Urinary bladder (tissue), 2 donors: ENCODE results near the gene DEFB128. TPM values are rescaled to one million over a fixed set of nuclear protein-coding genes. Genes with fewer than 3 reads are reported as not detected.

ENCODE experiments used
- polyA plus RNA-seq: library from polyadenylated mRNA; stranded (reverse); fragments of 200-250 nt; gene quantifications from one replicate; pipeline ENCODE4 v1.2.3, GENCODE V29; 2013
- total RNA-seq: library from RNA; depleted of rRNA; stranded (reverse); fragments of >200 nt; gene quantifications from one replicate; pipeline ENCODE4 v1.2.3, GENCODE V29; 2014
- donor health status: healthy.

The DEFB128 gene
- total and polyA plus RNA-seq, 2 donors = not detected

Other genes with a start within 250 kb of the DEFB128 start
- not detected for gene DEFB125, start 102.0 kb downstream of the DEFB128 start, total RNA-seq
- gene DEFB125, start 102.0 kb downstream of the DEFB128 start, polyA plus RNA-seq = not detected
- gene DEFB126, start 47.1 kb downstream of the DEFB128 start, total RNA-seq = not detected
- gene DEFB126, start 47.1 kb downstream of the DEFB128 start, polyA plus RNA-seq = not detected
- gene DEFB127, start 32.3 kb downstream of the DEFB128 start, total RNA-seq = not detected
- not detected for gene DEFB127, start 32.3 kb downstream of the DEFB128 start, polyA plus RNA-seq
- not detected for gene DEFB129, start 37.5 kb upstream of the DEFB128 start, total RNA-seq
- gene DEFB129, start 37.5 kb upstream of the DEFB128 start, polyA plus RNA-seq = not detected
- gene DEFB132, start 68.0 kb upstream of the DEFB128 start, total RNA-seq = not detected
- 0.04 TPM for gene DEFB132, start 68.0 kb upstream of the DEFB128 start, polyA plus RNA-seq
- gene C20orf96, start 101.0 kb upstream of the DEFB128 start, total RNA-seq = 5.0 TPM
- gene C20orf96, start 101.0 kb upstream of the DEFB128 start, polyA plus RNA-seq = 6.4 TPM
- gene ZCCHC3, start 107.9 kb upstream of the DEFB128 start, total RNA-seq = 18.0 TPM
- 14.2 TPM for gene ZCCHC3, start 107.9 kb upstream of the DEFB128 start, polyA plus RNA-seq
- gene SOX12, start 135.8 kb upstream of the DEFB128 start, total RNA-seq = 3.4 TPM
- gene SOX12, start 135.8 kb upstream of the DEFB128 start, polyA plus RNA-seq = 11.1 TPM
- gene NRSN2, start 157.4 kb upstream of the DEFB128 start, total RNA-seq = 10.8 TPM
- 47.5 TPM for gene NRSN2, start 157.4 kb upstream of the DEFB128 start, polyA plus RNA-seq
- gene TRIB3, start 191.0 kb upstream of the DEFB128 start, total RNA-seq = 3.9 TPM
- gene TRIB3, start 191.0 kb upstream of the DEFB128 start, polyA plus RNA-seq = 6.3 TPM
- 42.1 TPM for gene RBCK1, start 218.6 kb upstream of the DEFB128 start, total RNA-seq
- gene RBCK1, start 218.6 kb upstream of the DEFB128 start, polyA plus RNA-seq = 94.3 TPM